Measurements from ENCODE around the gene MYO1F. TPM values are rescaled to one million over a fixed set of nuclear protein-coding genes. Genes with fewer than 3 reads are reported as not detected.
"Not testable (repeated sequence)": the region's sequence is repeated elsewhere in the genome, so short reads cannot be mapped to it uniquely, and the experiment has no call there.

MYO1F gene
- total RNA-seq, 4 donors from 2014 or later = 20.3 to 61.5 (median 21.7) TPM

DNA sequence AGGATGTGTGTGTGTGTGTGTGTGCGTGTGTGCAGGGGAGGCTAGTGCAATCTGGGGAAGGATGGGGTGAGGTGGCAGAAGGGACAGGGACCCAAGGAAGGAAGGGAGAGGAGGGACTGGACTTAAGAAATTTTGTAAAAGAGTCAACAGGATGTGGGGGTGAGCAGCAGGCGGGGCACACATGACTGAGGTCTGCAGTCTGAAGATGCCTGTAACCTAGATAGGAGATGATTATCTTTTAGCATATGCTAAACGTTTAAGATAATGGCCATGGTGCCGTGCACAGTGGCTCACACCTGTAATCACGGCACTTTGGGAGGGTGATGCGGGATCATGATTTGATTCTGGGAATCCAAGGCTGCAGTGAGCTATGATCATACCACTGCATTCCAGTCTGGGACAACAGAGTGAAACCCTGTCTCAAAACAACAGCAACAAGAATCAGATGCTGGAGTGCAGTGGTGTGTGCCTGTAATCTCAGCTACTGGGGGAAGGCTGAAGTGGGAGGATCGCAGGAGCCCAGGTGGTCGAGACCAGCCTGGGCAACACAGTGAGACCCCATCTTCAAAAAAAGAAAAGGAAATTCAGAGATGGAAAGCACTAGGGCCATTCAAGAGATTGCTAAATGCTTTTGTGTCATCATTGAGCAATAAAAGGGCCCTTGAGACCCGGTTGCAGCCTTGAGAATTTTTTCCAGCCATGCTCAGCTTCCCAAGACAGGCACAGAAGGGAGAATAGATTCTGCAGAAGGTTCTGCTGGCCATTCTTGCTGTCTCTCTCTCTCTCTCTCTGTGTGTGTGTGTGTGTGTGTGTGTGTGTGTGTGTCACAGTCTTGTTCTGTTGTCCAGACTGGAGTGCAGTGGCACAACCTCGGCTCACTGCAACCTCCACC lies 59.4 kb downstream of the MYO1F start:
- Histone ChIP-seq H3K4me1 (peaks cover 0 to 30% (median 18%) of the 10 kb centered on the region in 4 donors), H3K4me3 (no peak overlapping the region), H3K9me3 (no peaks in the 10 kb centered on the region), H3K27me3 (no peaks in the 10 kb centered on the region), H3K36me3 (no peaks in the 10 kb centered on the region), H3K27ac (peak overlapping the region in 2 of 4 donors; percentile 54 to 71)
- peak in 1 of 2 donors; percentile 20 for DNase-seq (ENCODE audit: low spot score in 2 of 2)
- 44 to 45% methylated on average over 9 of the region's 10 CpGs for WGBS, 2 donors
- TF ChIP-seq, protein P1, sequence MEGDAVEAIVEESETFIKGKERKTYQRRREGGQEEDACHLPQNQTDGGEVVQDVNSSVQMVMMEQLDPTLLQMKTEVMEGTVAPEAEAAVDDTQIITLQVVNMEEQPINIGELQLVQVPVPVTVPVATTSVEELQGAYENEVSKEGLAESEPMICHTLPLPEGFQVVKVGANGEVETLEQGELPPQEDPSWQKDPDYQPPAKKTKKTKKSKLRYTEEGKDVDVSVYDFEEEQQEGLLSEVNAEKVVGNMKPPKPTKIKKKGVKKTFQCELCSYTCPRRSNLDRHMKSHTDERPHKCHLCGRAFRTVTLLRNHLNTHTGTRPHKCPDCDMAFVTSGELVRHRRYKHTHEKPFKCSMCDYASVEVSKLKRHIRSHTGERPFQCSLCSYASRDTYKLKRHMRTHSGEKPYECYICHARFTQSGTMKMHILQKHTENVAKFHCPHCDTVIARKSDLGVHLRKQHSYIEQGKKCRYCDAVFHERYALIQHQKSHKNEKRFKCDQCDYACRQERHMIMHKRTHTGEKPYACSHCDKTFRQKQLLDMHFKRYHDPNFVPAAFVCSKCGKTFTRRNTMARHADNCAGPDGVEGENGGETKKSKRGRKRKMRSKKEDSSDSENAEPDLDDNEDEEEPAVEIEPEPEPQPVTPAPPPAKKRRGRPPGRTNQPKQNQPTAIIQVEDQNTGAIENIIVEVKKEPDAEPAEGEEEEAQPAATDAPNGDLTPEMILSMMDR (IDR thresholded peaks at IDR 0.05) = no peak
- TF ChIP-seq EP300 (IDR thresholded peaks at IDR 0.05) = no peak
- no peak for TF ChIP-seq POLR2A (IDR thresholded peaks at IDR 0.05)

DNA sequence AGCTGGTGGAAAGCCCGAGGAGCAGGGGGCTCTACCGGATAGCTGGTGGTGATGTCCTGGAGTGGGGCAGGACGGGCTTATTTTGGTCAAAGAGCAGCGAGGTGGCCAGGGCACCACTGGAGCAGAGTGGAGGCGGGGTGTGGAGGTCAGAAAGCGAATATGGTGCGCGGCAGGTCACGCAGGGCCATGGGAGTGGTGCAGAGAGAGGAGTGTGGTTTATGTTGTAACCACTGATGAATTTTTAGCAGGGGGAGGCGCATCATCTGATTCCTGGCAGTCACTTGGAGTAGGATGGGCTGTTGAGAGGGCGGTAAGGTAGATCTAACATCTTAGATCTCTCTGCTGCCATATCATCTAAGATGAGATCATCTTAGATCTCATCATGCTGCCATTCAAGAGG lies 61.9 kb downstream of the MYO1F start:
- peaks cover 0 to 13% (median 0%) of the 10 kb centered on the region in 3 donors for H3K36me3 ChIP-seq
- DNase-seq (ENCODE audit: low spot score in 2 of 2) = no peak
- TF ChIP-seq, protein P1 (IDR thresholded peaks at IDR 0.05) = no peak
- no peak for TF ChIP-seq EP300 (IDR thresholded peaks at IDR 0.05)
- no peak for TF ChIP-seq POLR2A (IDR thresholded peaks at IDR 0.05)
- H3K9me3 ChIP-seq = no peaks in the 10 kb centered on the region
- no peak overlapping the region for H3K4me3 ChIP-seq
- peaks cover 0 to 44% (median 25%) of the 10 kb centered on the region in 4 donors for H3K4me1 ChIP-seq
- 87 to 88% methylated on average over 11 of the region's 11 CpGs for WGBS, 2 donors
- H3K27me3 ChIP-seq = no peaks in the 10 kb centered on the region
- H3K27ac ChIP-seq = no peak overlapping the region

- not testable (repeated sequence) for DNase-seq (ENCODE audit: low spot score in 2 of 2); H3K9me3 ChIP-seq; H3K27me3 ChIP-seq
- Histone ChIP-seq H3K27ac (peak overlapping the region; percentile 99 to 100 (median 100)), H3K36me3 (peaks cover 0 to 18% (median 0%) of the 10 kb centered on the region in 3 donors), H3K4me3 (peak overlapping the region; percentile 64 to 96 (median 88)), H3K4me1 (peaks cover 0 to 44% (median 25%) of the 10 kb centered on the region in 4 donors)
- WGBS, 2 donors = 78 to 81% methylated on average over 21 of the region's 21 CpGs
These were observed 62.7 kb downstream of the MYO1F start for GRCh38 chr19:8514505-8515009.

DNA sequence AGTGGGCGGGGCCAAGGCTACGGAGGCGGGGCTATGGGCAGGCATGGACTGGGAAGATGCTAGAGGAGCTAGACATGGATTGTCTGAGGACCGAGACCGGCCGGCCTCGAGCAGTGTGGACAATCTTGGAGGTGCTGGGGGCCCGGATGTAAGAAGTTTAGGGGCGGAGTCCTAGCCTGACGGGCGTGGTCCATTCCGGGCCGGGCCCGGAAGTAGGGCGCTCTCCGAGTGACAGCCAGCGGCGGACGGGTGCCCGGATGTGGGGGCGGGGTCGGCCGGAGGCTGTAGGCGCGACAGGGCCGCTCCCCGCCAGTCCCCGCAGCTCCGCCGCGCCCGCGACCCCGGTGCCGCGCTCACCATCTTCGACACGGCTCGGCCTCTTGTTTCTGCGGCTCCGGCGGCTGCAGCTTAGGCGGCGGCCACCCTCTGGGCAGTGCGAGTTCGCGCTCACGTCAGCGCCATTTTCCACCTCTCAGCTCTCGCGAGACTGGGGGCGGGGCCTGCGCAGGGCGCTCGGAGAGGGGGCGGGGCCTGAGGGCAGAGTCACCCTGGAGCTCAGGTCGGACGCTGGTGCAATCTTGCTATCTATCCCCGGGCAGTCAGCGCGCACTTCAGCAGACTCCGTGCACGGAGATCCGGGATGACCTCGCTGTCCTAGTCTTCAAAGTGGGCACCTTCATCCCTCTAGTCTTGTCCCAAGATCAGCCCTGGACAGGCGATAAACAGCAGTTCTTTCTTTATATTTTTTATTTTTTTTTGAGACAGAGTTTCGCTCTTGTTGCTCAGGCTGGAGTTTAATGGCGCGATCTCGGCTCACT lies 63.3 kb downstream of the MYO1F start, which contains the start of gene ZNF414:
Gene ZNF414 (minus strand): TSS at position 481 of the 818 bp plus-strand sequence. CDS start 121 bp downstream, at position 360.
- Histone ChIP-seq H3K36me3 (peaks cover 0 to 25% (median 0%) of the 10 kb centered on the region in 3 donors), H3K27ac (peak within 1 kb of the TSS; percentile 99 to 100 (median 100)), H3K4me1 (peaks cover 0 to 44% (median 25%) of the 10 kb centered on the region in 4 donors), H3K9me3 (no peaks in the 10 kb centered on the region), H3K4me3 (peak within 1 kb of the TSS; percentile 64 to 96 (median 88)), H3K27me3 (no peaks in the 10 kb centered on the region)
- DNase-seq (ENCODE audit: low spot score in 2 of 2) = peak; percentile 97 to 98
- peak; percentile 61 to 74 for TF ChIP-seq POLR2A (IDR thresholded peaks at IDR 0.05)
- TF ChIP-seq, protein P1 (IDR thresholded peaks at IDR 0.05) = peak in 2 of 5 experiments; percentile 37 to 72
- TF ChIP-seq EP300 (IDR thresholded peaks at IDR 0.05) = peak; percentile 22 to 84
- WGBS, 2 donors = 1% methylated on average over 43 to 59 of the region's 70 CpGs

- TF ChIP-seq, protein P1 (IDR thresholded peaks at IDR 0.05) = no peak
- TF ChIP-seq EP300 (IDR thresholded peaks at IDR 0.05) (no peak), POLR2A (IDR thresholded peaks at IDR 0.05) (no peak)
- DNase-seq (ENCODE audit: low spot score in 2 of 2) = no peak
- Histone ChIP-seq H3K4me1 (peaks cover 0 to 41% (median 23%) of the 10 kb centered on the region in 4 donors), H3K4me3 (peak overlapping the region; percentile 64 to 96 (median 88)), H3K27me3 (no peaks in the 10 kb centered on the region), H3K36me3 (peaks cover 0 to 31% (median 0%) of the 10 kb centered on the region in 3 donors), H3K9me3 (no peaks in the 10 kb centered on the region), H3K27ac (peak overlapping the region; percentile 99 to 100 (median 100))
- 59% methylated on average over 18 to 19 of the region's 19 CpGs for whole genome bisulfite sequencing, 2 donors
These were observed 64.1 kb downstream of the MYO1F start for GRCh38 chr19:8513036-8513686.

Data from tibial nerve (tissue), 4 donors.